ENCODE measurements around the gene SHOX. TPM values are rescaled to one million over a fixed set of nuclear protein-coding genes. Genes with fewer than 3 reads are reported as not detected.
A peak's percentile ranks its signal among the peaks of the same experiment; 100 is the strongest.
"Not testable (repeated sequence)": the region's sequence is repeated elsewhere in the genome, so short reads cannot be mapped to it uniquely, and the experiment has no call there.

Gene SHOX
- total RNA-seq, 3 donors from 2014 or later = 0.12 to 0.22 TPM; not detected in 1

DNA sequence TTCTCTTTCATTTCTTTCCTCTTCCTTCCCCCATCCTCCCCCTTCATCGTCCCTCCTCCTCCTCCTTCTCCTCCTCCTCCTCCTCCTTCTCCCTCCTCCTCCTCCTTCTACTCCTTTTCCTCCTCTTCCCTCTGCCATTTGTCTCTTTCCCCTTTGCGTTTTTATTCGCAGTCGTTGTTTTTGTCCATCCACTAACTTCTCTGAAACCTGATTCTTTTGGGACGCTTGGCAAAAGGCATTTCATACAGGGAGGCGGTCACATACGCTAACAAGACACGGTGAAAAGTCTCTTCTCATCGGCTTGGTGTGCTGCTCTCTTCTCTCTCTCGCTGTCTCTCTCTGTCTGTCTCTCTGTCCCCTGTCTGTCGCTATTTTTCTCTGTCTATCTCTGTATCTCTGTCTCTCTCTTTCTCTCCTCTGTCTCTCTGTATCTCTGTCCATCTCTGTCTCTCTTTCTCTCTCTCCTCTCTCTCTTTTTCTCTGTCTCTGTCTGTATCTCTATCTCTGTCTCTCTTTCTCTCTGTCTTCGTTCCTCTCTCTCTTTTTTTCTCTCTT, 5.4 kb upstream of the SHOX start:
- Histone ChIP-seq H3K36me3 (ENCODE audit: low read depth) (no peaks in the 10 kb centered on the region), H3K4me3 (no peak overlapping the region), H3K9me3 (no peaks in the 10 kb centered on the region), H3K4me1 (ENCODE audit: low read depth) (no peaks in the 10 kb centered on the region)
- DNase-seq (no peak), ATAC-seq (no peak)
- intact Hi-C loops (cut with DNase I, micrococcal nuclease) = no loop called here
- TF ChIP-seq, protein P1, sequence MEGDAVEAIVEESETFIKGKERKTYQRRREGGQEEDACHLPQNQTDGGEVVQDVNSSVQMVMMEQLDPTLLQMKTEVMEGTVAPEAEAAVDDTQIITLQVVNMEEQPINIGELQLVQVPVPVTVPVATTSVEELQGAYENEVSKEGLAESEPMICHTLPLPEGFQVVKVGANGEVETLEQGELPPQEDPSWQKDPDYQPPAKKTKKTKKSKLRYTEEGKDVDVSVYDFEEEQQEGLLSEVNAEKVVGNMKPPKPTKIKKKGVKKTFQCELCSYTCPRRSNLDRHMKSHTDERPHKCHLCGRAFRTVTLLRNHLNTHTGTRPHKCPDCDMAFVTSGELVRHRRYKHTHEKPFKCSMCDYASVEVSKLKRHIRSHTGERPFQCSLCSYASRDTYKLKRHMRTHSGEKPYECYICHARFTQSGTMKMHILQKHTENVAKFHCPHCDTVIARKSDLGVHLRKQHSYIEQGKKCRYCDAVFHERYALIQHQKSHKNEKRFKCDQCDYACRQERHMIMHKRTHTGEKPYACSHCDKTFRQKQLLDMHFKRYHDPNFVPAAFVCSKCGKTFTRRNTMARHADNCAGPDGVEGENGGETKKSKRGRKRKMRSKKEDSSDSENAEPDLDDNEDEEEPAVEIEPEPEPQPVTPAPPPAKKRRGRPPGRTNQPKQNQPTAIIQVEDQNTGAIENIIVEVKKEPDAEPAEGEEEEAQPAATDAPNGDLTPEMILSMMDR (IDR thresholded peaks at IDR 0.05) = no peak

DNA sequence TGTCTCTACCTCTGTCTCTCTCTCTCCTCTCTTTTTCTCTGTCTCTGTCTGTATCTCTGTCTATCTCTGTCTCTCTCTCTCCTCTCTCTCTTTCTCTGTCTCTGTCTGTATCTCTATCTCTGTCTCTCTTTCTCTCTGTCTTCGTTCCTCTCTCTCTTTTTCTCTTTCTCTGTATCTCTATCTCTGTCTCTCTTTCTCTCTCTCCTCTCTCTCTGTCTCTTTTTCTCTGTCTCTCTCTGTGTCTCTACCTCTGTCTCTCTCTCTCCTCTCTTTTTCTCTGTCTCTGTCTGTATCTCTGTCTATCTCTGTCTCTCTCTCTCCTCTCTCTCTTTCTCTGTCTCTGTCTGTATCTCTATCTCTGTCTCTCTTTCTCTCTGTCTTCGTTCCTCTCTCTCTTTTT, 4.5 kb upstream of the SHOX start:
- H3K4me3 ChIP-seq; intact Hi-C loops (cut with DNase I, micrococcal nuclease); DNase-seq; ATAC-seq; H3K4me1 ChIP-seq (ENCODE audit: low read depth); H3K9me3 ChIP-seq; H3K36me3 ChIP-seq (ENCODE audit: low read depth): not testable (repeated sequence)

DNA sequence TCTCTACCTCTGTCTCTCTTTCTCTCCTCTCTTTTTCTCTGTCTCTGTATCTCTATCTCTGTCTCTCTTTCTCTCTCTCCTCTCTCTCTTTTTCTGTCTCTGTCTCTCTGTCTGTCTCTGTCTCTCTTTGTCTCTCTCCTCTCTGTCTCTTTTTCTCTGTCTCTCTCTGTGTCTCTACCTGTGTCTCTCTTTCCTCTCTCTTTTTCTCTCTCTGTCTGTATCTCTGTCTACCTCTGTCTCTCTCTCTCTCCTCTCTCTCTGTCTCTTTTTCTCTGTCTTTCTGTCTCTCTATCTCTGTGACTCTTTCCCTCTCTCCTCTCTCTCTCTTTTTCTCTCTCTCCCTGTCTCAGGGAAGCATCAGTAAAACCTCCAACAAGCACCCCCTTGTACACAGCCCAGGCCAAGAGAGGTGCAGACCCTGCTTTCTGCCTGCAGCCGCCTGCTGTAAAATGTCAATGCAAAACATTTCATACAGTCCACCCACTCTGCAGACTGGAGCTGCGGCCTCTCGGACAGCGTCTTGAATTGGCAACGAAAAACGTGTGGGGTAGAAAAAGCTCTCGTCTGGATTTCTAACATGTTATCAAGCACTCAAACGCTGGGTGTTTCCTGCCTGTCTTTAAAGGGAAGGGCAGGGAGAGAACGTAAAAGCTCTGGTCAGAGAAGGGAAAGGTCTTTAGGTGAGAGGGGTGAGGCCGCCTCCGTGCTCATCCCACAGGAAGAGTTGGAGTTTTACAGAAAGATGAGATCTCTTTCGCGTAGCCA, 3.7 kb upstream of the SHOX start:
- no peaks in the 10 kb centered on the region for H3K4me1 ChIP-seq (ENCODE audit: low read depth)
- ATAC-seq (no peak), DNase-seq (no peak)
- no peaks in the 10 kb centered on the region for H3K9me3 ChIP-seq
- no peaks in the 10 kb centered on the region for H3K36me3 ChIP-seq (ENCODE audit: low read depth)
- intact Hi-C loops (cut with DNase I, micrococcal nuclease) = no loop called here
- no peak overlapping the region for H3K4me3 ChIP-seq
- TF ChIP-seq, protein P1 (IDR thresholded peaks at IDR 0.05) = no peak

DNA sequence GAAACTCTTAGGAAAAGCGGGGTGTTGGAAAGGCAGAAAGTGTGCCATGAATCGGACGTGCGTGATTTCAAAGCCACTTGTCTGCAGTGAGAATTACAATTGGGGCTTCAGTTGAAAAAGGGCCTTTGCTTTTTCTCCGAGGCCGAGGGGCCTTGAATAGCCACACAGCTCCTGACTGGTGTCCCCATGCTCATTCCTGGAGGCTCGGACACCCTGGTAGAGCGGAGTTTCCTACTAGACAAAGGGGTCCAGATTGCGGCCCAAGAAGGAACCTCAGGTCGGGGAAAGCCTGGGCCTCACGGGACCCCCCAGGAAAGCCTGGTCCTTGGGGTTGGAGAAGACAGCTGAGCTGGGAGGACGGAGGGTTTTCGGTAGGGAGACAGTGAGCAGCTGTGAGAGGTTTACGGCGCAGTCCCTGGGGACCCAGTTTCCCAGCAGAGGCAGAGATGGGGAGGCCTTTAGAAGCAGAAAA, 3.0 kb upstream of the SHOX start:
- TF ChIP-seq, protein P1 (IDR thresholded peaks at IDR 0.05) = no peak
- intact Hi-C loops (cut with DNase I, micrococcal nuclease) = no loop called here
- Histone ChIP-seq H3K36me3 (ENCODE audit: low read depth) (no peaks in the 10 kb centered on the region), H3K4me1 (ENCODE audit: low read depth) (no peaks in the 10 kb centered on the region), H3K9me3 (no peaks in the 10 kb centered on the region), H3K4me3 (no peak overlapping the region)
- peak in 1 of 3 donors; percentile 21 for DNase-seq
- ATAC-seq = no peak

DNA sequence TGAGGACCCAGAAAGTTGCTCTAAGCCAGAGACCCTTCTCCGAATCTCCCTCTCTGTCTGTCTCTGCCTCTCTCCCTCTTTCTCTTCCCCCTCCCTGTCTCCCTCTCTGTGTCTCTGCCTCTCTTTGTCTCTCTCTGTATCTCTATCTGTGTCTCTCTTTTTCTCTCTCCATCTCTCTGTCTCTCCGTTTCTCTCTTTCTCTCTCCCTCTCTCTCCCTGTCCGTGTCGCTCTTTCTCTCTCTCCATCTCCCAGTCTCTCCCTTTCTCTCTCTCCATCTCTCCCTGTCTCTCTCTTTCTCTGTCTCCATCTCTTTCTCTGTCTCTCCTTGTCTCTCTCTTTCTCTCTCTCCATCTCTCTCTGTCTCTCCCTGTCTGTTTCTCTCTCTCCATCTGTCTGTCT, 2.6 kb upstream of the SHOX start:
- no peaks in the 10 kb centered on the region for H3K36me3 ChIP-seq (ENCODE audit: low read depth)
- ATAC-seq (no peak), DNase-seq (no peak)
- no peak overlapping the region for H3K4me3 ChIP-seq
- no peaks in the 10 kb centered on the region for H3K4me1 ChIP-seq (ENCODE audit: low read depth)
- H3K9me3 ChIP-seq = no peaks in the 10 kb centered on the region
- intact Hi-C loops (cut with DNase I, micrococcal nuclease) = no loop called here
- TF ChIP-seq, protein P1 (IDR thresholded peaks at IDR 0.05) = no peak

DNA sequence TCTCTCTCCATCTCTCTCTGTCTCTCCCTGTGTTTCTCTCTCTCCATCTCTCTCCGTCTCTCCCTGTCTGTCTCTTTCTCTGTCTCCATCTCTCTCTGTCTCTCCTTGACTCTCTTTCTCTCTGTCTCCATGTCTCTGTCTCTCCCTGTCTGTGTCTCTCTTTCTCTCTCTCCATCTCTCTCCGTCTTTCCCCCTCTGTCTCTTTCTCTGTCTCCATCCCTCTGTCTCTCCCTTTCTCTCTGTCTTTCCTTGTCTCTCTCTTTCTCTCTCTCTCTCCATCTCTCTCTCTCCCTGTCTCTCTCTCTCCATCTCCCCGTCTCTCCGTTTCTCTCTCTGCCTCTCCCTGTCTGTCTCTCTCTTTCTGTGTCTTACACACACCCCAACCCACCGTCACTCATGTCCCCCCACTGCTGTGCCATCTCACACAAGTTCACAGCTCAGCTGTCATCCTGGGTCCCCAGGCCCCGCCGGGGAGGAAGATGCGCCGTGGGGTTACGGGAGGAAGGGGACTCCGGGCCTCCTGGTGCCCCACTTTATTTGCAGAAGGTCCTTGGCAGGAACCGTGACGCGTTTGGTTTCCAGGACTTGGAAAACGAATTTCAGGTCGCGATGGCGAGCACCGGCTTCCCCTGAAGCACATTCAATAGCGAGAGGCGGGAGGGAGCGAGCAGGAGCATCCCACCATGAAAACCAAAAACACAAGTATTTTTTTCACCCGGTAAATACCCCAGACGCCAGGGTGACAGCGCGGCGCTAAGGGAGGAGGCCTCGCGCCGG, 1.2 kb upstream of the SHOX start:
- no peak overlapping the region for H3K4me3 ChIP-seq
- ATAC-seq (no peak), DNase-seq (no peak)
- H3K4me1 ChIP-seq (ENCODE audit: low read depth) = no peaks in the 10 kb centered on the region
- H3K36me3 ChIP-seq (ENCODE audit: low read depth) = no peaks in the 10 kb centered on the region
- no peaks in the 10 kb centered on the region for H3K9me3 ChIP-seq
- TF ChIP-seq, protein P1 (IDR thresholded peaks at IDR 0.05) = no peak
- intact Hi-C loops (cut with DNase I, micrococcal nuclease) = no loop called here
